K562 (cell line): ENCODE results near the gene RARA. TPM values are rescaled to one million over a fixed set of nuclear protein-coding genes. Genes with fewer than 3 reads are reported as not detected.

Source experiments
- CUX1 ChIP-seq: fragments of 200-800 bp; sonication (Bioruptor generic); IDR thresholded peaks from 2 replicates; pipeline ENCODE4 v1.6.1; 2016; ENCODE audit warnings: missing genetic modification characterization, missing compliant biosample characterization
- E2F4 ChIP-seq: sonication (generic); formaldehyde crosslinking; IDR thresholded peaks from 2 replicates; pipeline ENCODE4 v1.8.0; 2022; ENCODE audit warnings: mild to moderate bottlenecking, low read depth, missing genetic modification reagents
- ELK1 ChIP-seq: sonication (generic); formaldehyde crosslinking; IDR thresholded peaks from 2 replicates; pipeline ENCODE4 v1.8.1; 2022; ENCODE audit warnings: missing genetic modification reagents
- HDAC6 ChIP-seq: IDR thresholded peaks from 2 replicates; pipeline ENCODE4 v1.6.1; 2012; ENCODE audit warnings: low read depth, mild to moderate bottlenecking, control low read depth, inconsistent platforms, low read length, moderate library complexity
- NR3C1 ChIP-seq: sonication (generic); formaldehyde crosslinking; IDR thresholded peaks from 2 replicates; pipeline ENCODE4 v1.8.1; 2022; ENCODE audit warnings: missing genetic modification reagents
- PHF20 ChIP-seq: fragments of 450-650 bp; IDR thresholded peaks from 2 replicates; pipeline ENCODE4 v1.6.1; 2018; ENCODE audit not compliant: partially characterized antibody
- POLR2B ChIP-seq: fragments of 450-650 bp; IDR thresholded peaks from 2 replicates; pipeline ENCODE4 v1.6.1; 2018; ENCODE audit warnings: low read depth; ENCODE audit not compliant: partially characterized antibody
- RBM25 ChIP-seq: fragments of 200-400 bp; formaldehyde crosslinking; IDR thresholded peaks from 2 replicates; pipeline ENCODE4 v1.6.1; 2018; ENCODE audit warnings: low read length, low read depth, moderate library complexity; ENCODE audit not compliant: severe bottlenecking
- RNF219 ChIP-seq: fragments of 250-450 bp; sonication (Bioruptor Pico); IDR thresholded peaks from 2 replicates; pipeline ENCODE4 v1.5.0; 2022; ENCODE audit warnings: mild to moderate bottlenecking
- SMAD3 ChIP-seq: fragments of 450-650 bp; formaldehyde crosslinking; conservative IDR thresholded peaks from 2 replicates; pipeline ENCODE4 v1.4.0; 2020; ENCODE audit warnings: mild to moderate bottlenecking
- SMARCA4 ChIP-seq: fragments of 450-650 bp; IDR thresholded peaks from 2 replicates; pipeline ENCODE4 v1.6.1; 2016
- STAG1 ChIP-seq: sonication (generic); formaldehyde crosslinking; IDR thresholded peaks from 2 replicates; pipeline ENCODE4 v1.5.0; 2020; ENCODE audit warnings: missing genetic modification reagents, borderline replicate concordance
- TRIM25 ChIP-seq: fragments of 450-650 bp; IDR thresholded peaks from 2 replicates; pipeline ENCODE4 v1.7.0; 2016; ENCODE audit warnings: borderline replicate concordance
- ZNF263 ChIP-seq: sonication (generic); formaldehyde crosslinking; IDR thresholded peaks from 2 replicates; pipeline ENCODE4 v1.8.0; 2022; ENCODE audit warnings: mild to moderate bottlenecking, missing genetic modification reagents, borderline replicate concordance
- ZNF316 ChIP-seq: fragments of 450-650 bp; IDR thresholded peaks from 2 replicates; pipeline ENCODE4 v1.6.1; 2016
- ZNF57 ChIP-seq: fragments of 450-650 bp; formaldehyde crosslinking; IDR thresholded peaks from 2 replicates; pipeline ENCODE4 v1.4.0; 2020; ENCODE audit warnings: mild to moderate bottlenecking, moderate library complexity
- polyA plus RNA-seq, 8 experiments: library from polyadenylated mRNA; depleted of rRNA in 4 of 8; stranded (reverse) in 5 of 8; unstranded in 3 of 8; fragments of >200 nt; fragmentation: Nextera tagmentation in 2 of 8; fragmentation: Illumina TruSeq in 1 of 8; extraction: Ambion mirVana in 2 of 8; extraction: Trizol in 1 of 8; gene quantifications; 2 replicates each; pipeline versions ENCODE4 v1.2.1 to v1.2.3, GENCODE V29; 2011 to 2014; ENCODE audit warnings: inconsistent platforms in 1 of 8, missing spikeins in 1 of 8
- total RNA-seq, 7 experiments: library from RNA; depleted of rRNA in 6 of 7; stranded (reverse); fragments of >200 nt in 6 of 7; fragmentation: Illumina TruSeq in 2 of 7; extraction: Trizol in 2 of 7; gene quantifications; 2 replicates each; pipeline versions ENCODE4 v1.2.1 to v1.2.3, GENCODE V29; 2011 to 2021; ENCODE audit warnings: low replicate concordance in 1 of 7

RARA gene
- total and polyA plus RNA-seq, 9 of the 15 experiments (the other 6 are each of a cell fraction or from before 2014, with no cell fraction given) = 0.10 to 28.0 (median 7.9) TPM

- no peak for TF ChIP-seq RNF219 (CRISPR knock-in tag)
- no peak for TF ChIP-seq POLR2B
- TF ChIP-seq CUX1 (CRISPR knock-in tag) = no peak
- no peak for TF ChIP-seq ZNF316
- no peak for TF ChIP-seq NR3C1
- no peak for TF ChIP-seq E2F4 (CRISPR knock-in tag)
- TF ChIP-seq STAG1 (CRISPR knock-in tag) = no peak
- no peak for TF ChIP-seq RBM25
- no peak for TF ChIP-seq ELK1 (CRISPR knock-in tag)
- no peak for TF ChIP-seq ZNF263 (CRISPR knock-in tag)
- TF ChIP-seq SMAD3 (CRISPR knock-in tag) = no peak
- TF ChIP-seq SMARCA4 = no peak
- TF ChIP-seq HDAC6 = no peak
- TF ChIP-seq TRIM25 = no peak
- no peak for TF ChIP-seq PHF20
- no peak for TF ChIP-seq ZNF57
Measured at GRCh38 chr17:40340880-40341807, 32.2 kb downstream of the RARA start (continued).
